Kasumi-1 (cell line): Measurements from ENCODE around the gene SNAP23.

ENCODE experiments used
- DNase-seq, 2 experiments: peaks; one replicate each; lab custom pipeline; 2025; lab: John Stamatoyannopoulos, UW

SNAP23 gene

GRCh38 chr15:42495361-42496212 is at the start of gene SNAP23:
Gene SNAP23 (plus strand): TSS chr15:42495634. CDS start chr15:42511847, 16,213 bp downstream.
- peak; percentile 68 to 72 for DNase-seq

DNA sequence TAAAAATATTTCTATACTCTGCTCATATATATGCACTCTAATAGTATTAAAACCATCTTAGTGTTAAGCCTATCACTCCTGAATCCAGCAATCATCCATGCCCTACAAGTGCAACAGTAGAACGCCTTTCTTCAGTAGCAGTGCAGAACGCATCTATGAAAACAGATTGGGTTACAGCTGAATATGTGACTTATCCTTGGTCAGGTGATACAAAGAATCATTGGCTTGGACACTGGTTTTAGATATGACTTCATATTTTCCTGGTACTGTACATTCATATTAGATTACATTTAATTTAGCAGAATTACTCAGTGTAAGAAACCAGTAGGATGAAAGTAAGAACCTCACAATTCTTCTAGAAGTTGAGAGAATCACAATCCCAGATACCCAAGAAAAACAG is 47.8 kb upstream of the SNAP23 start:
- no peak for DNase-seq

DNA sequence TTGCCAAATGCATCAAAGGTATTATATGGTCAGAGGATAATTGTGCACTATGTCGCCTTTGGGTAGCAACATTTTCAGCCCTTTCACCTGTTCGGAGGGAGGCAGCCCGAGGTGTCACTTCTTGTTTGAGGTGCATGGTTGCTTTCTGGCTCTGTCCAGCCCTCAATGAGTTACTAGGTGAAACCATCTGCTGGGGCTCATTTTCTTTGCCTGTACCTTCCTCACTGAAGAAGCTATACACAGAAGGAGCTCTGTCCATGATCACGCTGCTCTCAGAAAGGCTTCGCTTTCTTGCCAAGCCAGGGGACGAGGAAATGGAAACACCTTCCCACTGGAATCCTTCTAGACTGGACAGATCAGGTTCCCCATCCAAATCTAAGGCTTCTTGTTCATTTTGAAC is 47.2 kb upstream of the SNAP23 start:
- DNase-seq = no peak

- DNase-seq = no peak
These were observed 45.5 kb upstream of the SNAP23 start for GRCh38 chr15:42449770-42450424.

GRCh38 chr15:42450425-42450790 is 45.0 kb upstream of the SNAP23 start:
- no peak for DNase-seq

DNA sequence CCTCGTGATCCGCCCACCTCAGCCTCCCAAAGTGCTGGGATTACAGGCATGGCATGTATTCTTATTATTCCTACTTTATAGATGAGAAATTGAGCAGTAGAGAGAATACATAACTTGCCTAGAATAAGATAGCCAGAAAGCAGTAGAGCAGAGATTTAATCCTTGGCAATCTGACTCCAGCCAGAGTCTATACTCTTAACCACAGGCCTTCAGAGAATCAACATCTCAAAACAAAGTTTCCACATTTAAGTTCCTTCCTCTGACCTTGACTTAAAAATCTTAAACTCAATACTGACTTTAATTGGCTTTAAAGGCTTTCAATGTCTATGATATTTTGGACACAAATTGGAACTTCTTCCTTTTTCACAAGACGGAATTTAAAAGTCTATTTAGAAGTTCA is 41.6 kb upstream of the SNAP23 start:
- no peak for DNase-seq

DNA sequence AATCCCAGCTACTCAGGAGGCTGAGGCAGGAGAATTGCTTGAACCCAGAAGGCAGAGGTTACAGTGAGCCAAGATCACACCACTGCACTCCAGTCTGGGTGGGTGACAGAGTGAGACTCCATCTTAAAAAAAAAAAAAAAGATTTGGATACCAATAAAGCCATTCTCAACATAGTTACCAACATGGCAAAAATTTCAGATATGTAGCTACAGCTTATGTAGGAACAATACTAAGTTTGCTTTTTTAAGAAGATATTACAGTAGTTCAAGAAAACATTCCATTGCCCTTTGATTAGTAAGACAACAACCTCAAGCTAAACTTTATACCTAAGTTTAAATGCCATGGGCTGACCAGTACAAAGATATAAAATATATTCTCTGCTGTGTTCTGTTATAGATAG is 38.9 kb upstream of the SNAP23 start:
- DNase-seq = no peak

GRCh38 chr15:42456971-42457370 is 38.5 kb upstream of the SNAP23 start:
- no peak for DNase-seq

- DNase-seq = no peak
These were observed 37.7 kb upstream of the SNAP23 start for GRCh38 chr15:42457445-42458442.

- no peak for DNase-seq
These were observed 34.2 kb upstream of the SNAP23 start for GRCh38 chr15:42461261-42461660.

- DNase-seq = no peak
These were observed 29.7 kb upstream of the SNAP23 start for GRCh38 chr15:42465520-42466259.

DNA sequence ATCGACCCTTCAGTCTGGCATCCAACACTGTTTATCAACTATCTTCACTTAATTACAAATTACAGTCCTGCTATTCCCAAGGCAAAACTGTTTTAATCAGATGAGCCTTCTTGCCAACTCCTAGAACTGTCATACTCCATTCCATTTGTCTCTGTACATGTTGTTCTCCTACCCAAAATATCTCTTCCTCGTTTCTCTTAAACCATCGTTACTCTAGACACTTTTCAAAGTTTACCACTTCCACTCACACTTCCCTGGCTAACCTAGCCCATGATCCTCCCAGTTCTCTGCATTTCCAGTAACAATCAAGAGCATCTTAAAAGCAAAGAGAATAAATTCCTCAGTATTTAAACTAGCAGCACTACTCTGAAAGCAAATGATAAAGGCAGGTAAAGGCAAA is 24.4 kb upstream of the SNAP23 start:
- no peak for DNase-seq

DNA sequence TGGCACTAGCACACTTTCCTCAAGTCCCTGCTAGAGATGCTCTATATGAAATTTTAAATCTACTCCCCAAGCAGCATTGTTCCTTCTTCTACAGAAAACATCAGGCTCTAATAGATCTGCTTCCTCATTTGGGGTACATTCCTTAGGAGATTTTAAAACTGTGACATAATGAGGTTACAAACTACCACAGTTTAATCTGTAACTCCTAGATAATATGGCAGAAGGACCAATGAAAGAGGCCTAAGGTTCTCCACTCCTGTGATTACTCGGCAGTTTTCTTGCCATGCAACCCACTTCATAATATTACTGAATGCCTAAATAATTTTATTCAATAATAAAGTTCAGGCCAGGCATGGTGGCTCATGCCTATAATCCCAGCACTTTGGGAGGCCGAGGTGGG is 20.6 kb upstream of the SNAP23 start:
- DNase-seq = peak; percentile 6 to 17

DNA sequence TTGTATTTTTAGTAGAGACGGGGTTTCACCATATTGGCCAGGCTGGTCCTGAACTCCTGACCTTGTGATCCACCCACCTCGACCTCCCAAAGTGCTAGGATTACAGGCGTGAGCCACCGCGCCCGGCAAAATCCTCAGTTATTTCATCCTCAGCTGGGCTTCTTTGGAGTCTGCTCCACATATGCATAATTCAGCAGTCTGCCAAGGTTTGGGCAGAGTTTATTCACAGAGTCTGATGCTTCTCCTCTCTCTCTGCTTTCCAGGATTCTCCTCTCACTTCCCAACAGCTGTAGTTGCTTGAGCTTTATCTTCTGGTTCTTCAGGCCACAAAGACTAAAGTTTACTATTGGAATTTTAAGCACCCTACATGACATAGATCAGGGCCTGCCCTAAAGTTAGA is 12.7 kb upstream of the SNAP23 start:
- no peak for DNase-seq

GRCh38 chr15:42483677-42484076 is 11.8 kb upstream of the SNAP23 start:
- no peak for DNase-seq

DNA sequence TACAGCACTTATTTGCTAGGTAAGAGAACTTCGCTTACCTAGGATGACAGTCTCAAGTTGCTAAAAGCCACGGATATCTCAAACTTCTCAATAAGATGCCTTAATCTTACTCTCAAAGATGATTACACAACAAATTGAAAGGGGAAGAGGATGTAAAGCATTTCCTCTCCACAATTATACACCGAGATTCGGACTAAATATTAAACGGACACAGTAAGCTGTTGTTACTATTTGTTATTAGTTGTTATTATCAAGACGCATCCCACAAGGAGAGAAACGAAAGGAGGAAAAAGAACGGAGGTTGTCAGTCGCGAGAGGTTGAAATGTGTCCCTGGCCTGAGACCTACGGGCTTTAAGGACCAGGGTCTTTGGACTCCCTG is 5.2 kb upstream of the SNAP23 start:
- peak in 1 of 2 experiments; percentile 3 for DNase-seq

DNA sequence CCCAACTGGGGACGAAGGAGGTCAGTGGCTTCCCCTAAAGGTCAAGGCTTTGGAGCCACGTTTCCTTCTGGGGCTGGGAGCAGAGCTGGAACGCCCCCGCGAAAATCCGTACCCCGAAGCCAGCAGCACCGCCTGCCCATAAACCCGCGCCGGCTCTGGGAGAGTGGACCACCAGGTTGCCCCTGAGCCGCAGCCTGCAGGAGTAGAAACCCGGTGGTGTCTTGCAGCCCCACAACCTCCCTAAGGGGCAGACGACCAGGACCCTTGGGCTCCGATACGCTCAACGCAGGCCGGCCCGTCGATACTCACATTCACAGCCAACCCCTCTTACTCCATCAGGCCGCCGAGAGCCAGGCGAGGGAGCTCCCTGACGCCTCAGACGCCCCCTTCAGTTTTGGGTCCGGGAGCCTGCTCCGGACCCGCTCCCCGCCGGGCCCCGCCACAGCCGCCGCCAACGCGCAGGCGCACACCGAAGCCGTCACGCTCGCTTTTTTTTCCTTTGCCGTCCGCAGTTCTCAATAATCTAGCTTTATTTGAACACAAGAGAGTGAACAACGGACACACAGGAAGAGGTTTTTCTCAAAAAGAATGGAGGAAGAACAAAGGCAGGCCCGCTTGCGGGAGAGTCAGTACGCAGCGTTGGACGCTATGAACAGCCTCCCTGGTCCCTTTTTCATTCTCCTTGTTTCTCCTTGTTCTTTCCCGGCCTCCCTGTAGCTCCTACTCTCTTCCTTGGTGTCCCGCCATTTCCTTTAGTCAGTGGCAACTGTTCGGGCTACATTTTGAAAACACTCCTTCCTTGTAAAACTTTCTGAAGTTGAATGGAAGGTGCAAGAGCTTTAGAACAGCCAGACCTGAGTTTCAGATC is 4.5 kb upstream of the SNAP23 start, which contains the start of gene ZNF106:
TSS of gene ZNF106 (minus strand) at position 471 of the 868 bp plus-strand sequence. CDS start 18,852 bp downstream, outside the sequence.
- DNase-seq = peak; percentile 78 to 83

- no peak for DNase-seq
These were observed 3.8 kb upstream of the SNAP23 start for GRCh38 chr15:42491539-42492225.

DNA sequence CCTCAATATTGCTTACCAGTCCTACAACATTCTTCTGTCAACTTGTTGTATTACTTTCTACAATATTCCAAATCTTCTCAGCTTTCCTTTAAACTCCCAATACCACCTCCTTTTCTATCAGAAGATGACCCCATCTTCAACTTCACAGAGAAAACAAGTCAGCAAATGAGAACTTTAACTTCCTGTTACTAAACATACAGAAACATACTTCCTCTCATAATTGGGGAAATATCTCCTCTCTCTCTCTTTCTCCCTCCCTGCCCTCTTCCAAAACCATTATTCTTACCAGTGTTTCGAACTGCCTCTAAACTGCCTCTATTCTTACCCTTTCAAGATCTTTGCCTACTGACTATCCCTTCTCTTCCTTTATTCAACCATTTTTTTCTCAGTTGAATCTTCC is 1.8 kb upstream of the SNAP23 start:
- DNase-seq = peak; percentile 17 to 26

GRCh38 chr15:42494998-42495360 is 455 bp upstream of the SNAP23 start:
- DNase-seq = peak; percentile 2 to 16
